Measurements from ENCODE around the gene SYNGAP1. TPM values are rescaled to one million over a fixed set of nuclear protein-coding genes. Genes with fewer than 3 reads are reported as not detected.

The SYNGAP1 gene
- total RNA-seq, 1 donor from 2014 or later: 3.3 TPM

- Histone ChIP-seq H3K4me3 (ENCODE audit: low read depth, low read length) (peak overlapping the region; percentile 25), H3K27me3 (ENCODE audit: control insufficient read depth, insufficient read depth, low read length) (no peaks in the 10 kb centered on the region), H3K36me3 (ENCODE audit: control insufficient read depth, insufficient read depth, low read length) (no peaks in the 10 kb centered on the region)
- DNase-seq (ENCODE audit: low read depth): no peak
- TF ChIP-seq, protein P1, sequence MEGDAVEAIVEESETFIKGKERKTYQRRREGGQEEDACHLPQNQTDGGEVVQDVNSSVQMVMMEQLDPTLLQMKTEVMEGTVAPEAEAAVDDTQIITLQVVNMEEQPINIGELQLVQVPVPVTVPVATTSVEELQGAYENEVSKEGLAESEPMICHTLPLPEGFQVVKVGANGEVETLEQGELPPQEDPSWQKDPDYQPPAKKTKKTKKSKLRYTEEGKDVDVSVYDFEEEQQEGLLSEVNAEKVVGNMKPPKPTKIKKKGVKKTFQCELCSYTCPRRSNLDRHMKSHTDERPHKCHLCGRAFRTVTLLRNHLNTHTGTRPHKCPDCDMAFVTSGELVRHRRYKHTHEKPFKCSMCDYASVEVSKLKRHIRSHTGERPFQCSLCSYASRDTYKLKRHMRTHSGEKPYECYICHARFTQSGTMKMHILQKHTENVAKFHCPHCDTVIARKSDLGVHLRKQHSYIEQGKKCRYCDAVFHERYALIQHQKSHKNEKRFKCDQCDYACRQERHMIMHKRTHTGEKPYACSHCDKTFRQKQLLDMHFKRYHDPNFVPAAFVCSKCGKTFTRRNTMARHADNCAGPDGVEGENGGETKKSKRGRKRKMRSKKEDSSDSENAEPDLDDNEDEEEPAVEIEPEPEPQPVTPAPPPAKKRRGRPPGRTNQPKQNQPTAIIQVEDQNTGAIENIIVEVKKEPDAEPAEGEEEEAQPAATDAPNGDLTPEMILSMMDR (IDR thresholded peaks at IDR 0.05; ENCODE audit: insufficient read depth, low read length, poor library complexity, severe bottlenecking): no peak
These were observed 1.1 kb upstream of the SYNGAP1 start for GRCh38 chr6:33418690-33419291.

DNA sequence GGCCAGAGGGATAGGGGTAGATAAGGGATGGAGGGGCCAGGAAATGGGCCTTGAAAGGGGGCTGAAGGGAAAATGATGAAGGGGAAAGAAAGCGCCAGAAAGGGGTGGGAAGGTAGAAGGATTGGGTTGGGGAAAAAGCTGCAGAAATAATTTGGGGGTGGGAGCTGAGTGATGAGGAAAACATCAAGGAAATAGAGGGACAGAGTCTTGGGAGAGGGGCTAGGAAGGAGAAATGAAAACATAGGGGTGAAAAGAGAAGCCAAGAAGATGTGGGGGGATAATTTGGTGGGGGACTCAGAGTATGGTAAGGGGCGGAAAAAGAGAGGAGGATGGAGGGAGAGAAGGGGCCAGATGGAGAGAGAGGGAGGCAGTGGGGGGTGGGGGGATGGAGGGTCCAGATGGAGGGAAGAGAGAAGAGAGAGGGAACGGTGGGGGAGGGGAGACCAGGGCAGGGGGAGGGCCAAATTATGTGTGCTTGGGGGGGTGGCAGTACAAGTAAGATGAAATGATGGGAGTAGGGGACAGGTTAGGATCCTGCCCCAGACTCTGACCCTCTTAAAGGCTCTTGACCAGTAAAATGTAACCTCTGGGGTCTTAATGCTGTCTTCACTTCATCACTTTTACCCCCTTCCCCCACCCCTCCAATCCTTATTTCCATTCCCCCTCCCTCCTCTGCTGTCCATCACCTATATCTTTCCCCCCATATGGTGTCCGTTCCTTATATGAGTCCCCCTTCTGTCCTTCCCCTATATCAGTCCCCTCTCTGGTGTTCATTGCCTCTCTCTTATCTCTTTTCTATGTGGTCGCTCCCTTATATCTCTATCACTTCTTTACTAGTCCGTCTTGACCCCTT, 852 bp downstream of the SYNGAP1 start:
- Histone ChIP-seq H3K4me3 (ENCODE audit: low read depth, low read length) (peak overlapping the region; percentile 24), H3K36me3 (ENCODE audit: control insufficient read depth, insufficient read depth, low read length) (no peaks in the 10 kb centered on the region), H3K27me3 (ENCODE audit: control insufficient read depth, insufficient read depth, low read length) (no peaks in the 10 kb centered on the region)
- no peak for DNase-seq (ENCODE audit: low read depth)
- TF ChIP-seq, protein P1 (IDR thresholded peaks at IDR 0.05; ENCODE audit: insufficient read depth, low read length, poor library complexity, severe bottlenecking): no peak

DNA sequence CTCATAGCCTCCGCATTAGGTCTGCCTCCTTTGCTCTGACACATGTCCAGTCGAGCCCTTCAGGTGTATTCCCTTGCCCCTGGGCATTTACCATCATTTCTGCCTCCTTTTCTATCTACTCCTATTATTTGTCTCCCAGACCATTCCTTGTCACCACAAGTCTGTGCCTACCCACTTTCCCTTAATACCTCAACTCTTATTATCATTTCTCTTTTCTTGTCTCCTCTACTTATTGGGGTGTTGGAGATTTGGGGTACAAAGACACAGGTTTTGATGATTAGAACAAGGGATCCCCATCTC, 1.4 kb downstream of the SYNGAP1 start:
- no peak for DNase-seq (ENCODE audit: low read depth)
- Histone ChIP-seq H3K27me3 (ENCODE audit: control insufficient read depth, insufficient read depth, low read length) (no peaks in the 10 kb centered on the region), H3K4me3 (ENCODE audit: low read depth, low read length) (no peak overlapping the region), H3K36me3 (ENCODE audit: control insufficient read depth, insufficient read depth, low read length) (no peaks in the 10 kb centered on the region)
- TF ChIP-seq, protein P1 (IDR thresholded peaks at IDR 0.05; ENCODE audit: insufficient read depth, low read length, poor library complexity, severe bottlenecking): no peak

GRCh38 chr6:33423777-33424176, 3.9 kb downstream of the SYNGAP1 start:
- H3K4me3 ChIP-seq (ENCODE audit: low read depth, low read length): no peak overlapping the region
- TF ChIP-seq, protein P1 (IDR thresholded peaks at IDR 0.05; ENCODE audit: insufficient read depth, low read length, poor library complexity, severe bottlenecking): no peak
- DNase-seq (ENCODE audit: low read depth): no peak
- no peaks in the 10 kb centered on the region for H3K27me3 ChIP-seq (ENCODE audit: control insufficient read depth, insufficient read depth, low read length)
- H3K36me3 ChIP-seq (ENCODE audit: control insufficient read depth, insufficient read depth, low read length): no peaks in the 10 kb centered on the region

DNA sequence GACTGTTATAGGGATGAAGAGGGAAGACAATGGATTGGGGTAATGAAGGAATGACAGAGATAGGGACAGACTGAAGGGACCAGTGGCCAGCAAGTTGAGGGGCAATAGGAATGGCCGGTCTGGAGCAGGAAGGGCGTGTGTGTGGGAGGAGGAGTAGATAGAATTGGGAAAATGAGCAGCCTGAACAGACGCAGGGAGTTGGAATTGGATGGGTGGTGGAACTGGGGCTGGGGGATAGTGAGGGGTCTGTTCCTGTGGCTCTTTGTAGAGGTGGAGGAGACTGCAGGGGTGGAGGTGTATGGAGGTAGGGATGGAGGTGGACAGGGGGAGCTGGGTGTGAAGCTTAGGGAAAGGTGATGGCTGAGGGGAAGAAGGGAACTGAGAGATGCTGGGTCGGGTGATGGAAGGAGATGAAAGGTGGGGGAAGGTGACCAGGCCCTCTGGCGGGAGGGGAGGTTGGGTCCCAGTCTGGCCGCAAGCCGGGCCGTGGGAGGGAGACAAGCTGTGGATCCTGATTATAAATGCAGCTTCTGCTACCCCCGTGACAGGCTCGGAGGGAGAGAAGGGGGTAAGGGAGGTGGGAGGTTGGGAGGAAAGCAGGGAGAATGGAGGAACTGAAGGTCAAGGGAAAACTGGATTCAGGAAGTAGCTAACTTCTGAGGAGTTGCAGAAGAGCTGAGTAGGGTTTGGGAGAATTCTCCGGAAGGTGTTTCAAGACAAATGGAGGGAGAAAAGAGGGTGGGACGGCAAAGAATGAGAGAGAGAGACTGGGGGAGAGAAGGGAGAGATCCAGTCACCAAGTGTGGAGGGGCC, 5.2 kb downstream of the SYNGAP1 start:
- TF ChIP-seq, protein P1 (IDR thresholded peaks at IDR 0.05; ENCODE audit: insufficient read depth, low read length, poor library complexity, severe bottlenecking): no peak
- no peaks in the 10 kb centered on the region for H3K27me3 ChIP-seq (ENCODE audit: control insufficient read depth, insufficient read depth, low read length)
- H3K36me3 ChIP-seq (ENCODE audit: control insufficient read depth, insufficient read depth, low read length): no peaks in the 10 kb centered on the region
- peak overlapping the region; percentile 59 for H3K4me3 ChIP-seq (ENCODE audit: low read depth, low read length)
- no peak for DNase-seq (ENCODE audit: low read depth)
